Loucy (cell line): Measurements from ENCODE around the gene TNKS1BP1.

Experiments used
- CTCF ChIP-seq: fragments of 200-600 bp; sonication (generic); conservative IDR thresholded peaks from 2 replicates; pipeline ENCODE4 v1.5.1; 2014; ENCODE audit warnings: mild to moderate bottlenecking, antibody characterized with exemption, low read length
- EZH2phosphoT487 ChIP-seq: fragments of 200-600 bp; IDR thresholded peaks from 2 replicates; pipeline ENCODE4 v1.6.1; 2018; ENCODE audit warnings: antibody characterized with exemption, mild to moderate bottlenecking, moderate library complexity, borderline replicate concordance

GRCh38 chr11:57323167-57323854 is 1.4 kb downstream of the TNKS1BP1 start:
- TF ChIP-seq CTCF, result no peak
- no peak for TF ChIP-seq EZH2phosphoT487
